AG04449 (cell line): Measurements from ENCODE around the gene SETBP1.
"Not testable (repeated sequence)": the region's sequence is repeated elsewhere in the genome, so short reads cannot be mapped to it uniquely, and the experiment has no call there.

Experiments
- CTCF ChIA-PET: fragments of 350-600 bp; formaldehyde crosslinking; extraction: SDS; loops from one replicate; lab custom pipeline; 2021; ENCODE audit warnings: antibody characterized with exemption; lab: Yijun Ruan, JAX
- POLR2A ChIA-PET: fragments of 400-600, 350-600 bp; formaldehyde crosslinking; extraction: SDS; loops from one replicate; lab custom pipeline; 2020; ENCODE audit warnings: antibody characterized with exemption, inconsistent platforms; lab: Yijun Ruan, JAX
- DNase-seq: peaks from one replicate; pipeline ENCODE4 v3.0.0-alpha.2; 2010; ENCODE audit warnings: low read depth, low spot score
- H3K4me3 ChIP-seq: 2 replicates; pipeline ENCODE4 v1.5.1; 2011; ENCODE audit warnings: low read depth, mild to moderate bottlenecking, control low read depth, low read length
- TF ChIP-seq, protein P1 (sequence below): IDR thresholded peaks from one replicate; pipeline ENCODE4 v1.5.1; 2011; ENCODE audit warnings: mild to moderate bottlenecking, moderate library complexity, low read length, control low read depth, inconsistent platforms; ENCODE audit not compliant: insufficient read depth; ENCODE audit errors: missing control alignments

SETBP1 gene

DNA sequence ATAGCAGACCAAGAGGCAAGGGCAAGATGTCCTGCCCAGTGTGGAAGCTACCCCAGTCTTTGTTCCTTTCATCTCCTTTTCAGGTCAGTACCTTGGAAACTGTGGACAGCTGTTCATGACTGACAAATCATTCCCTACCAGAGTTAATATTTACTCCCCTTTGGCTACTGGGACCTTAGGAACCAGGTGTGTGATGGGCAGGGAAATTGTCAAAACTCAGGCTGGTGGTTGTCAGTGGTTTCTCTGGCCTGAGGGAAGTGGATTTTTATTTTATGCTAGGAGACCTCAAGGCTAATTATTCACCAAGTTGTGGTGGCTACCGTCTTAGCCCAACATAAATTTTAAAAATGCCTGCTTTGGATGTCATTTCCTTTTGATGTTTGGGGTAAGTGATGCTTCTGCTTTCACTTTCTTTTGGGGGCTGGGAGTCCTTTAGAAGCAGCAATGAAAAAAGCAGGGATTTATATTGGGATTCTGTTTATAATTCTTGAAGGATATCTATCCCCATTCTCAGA lies 119.3 kb downstream of the SETBP1 start:
- POLR2A ChIA-PET: no interaction called here
- DNase-seq: no peak
- no peak overlapping the region for H3K4me3 ChIP-seq
- CTCF ChIA-PET: no interaction called here
- TF ChIP-seq, protein P1, sequence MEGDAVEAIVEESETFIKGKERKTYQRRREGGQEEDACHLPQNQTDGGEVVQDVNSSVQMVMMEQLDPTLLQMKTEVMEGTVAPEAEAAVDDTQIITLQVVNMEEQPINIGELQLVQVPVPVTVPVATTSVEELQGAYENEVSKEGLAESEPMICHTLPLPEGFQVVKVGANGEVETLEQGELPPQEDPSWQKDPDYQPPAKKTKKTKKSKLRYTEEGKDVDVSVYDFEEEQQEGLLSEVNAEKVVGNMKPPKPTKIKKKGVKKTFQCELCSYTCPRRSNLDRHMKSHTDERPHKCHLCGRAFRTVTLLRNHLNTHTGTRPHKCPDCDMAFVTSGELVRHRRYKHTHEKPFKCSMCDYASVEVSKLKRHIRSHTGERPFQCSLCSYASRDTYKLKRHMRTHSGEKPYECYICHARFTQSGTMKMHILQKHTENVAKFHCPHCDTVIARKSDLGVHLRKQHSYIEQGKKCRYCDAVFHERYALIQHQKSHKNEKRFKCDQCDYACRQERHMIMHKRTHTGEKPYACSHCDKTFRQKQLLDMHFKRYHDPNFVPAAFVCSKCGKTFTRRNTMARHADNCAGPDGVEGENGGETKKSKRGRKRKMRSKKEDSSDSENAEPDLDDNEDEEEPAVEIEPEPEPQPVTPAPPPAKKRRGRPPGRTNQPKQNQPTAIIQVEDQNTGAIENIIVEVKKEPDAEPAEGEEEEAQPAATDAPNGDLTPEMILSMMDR: no peak

DNA sequence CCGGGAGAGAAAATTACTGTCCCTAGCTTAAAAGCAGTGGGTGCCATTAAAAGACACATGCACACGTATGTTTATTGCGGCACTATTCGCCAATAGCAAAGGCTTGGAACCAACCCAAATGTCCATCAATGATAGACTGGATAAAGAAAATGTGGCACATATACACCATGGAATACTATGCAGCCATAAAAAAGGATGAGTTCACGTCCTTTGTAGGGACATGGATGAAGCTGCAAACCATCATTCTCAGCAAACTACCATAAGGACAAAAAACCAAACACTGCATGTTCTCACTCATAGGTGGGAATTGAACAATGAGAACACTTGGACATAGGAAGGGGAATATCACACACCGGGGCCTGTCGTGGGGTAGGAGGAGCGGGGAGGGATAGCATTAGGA lies 120.1 kb downstream of the SETBP1 start:
- DNase-seq, H3K4me3 ChIP-seq, CTCF ChIA-PET, POLR2A ChIA-PET: not testable (repeated sequence)

DNA sequence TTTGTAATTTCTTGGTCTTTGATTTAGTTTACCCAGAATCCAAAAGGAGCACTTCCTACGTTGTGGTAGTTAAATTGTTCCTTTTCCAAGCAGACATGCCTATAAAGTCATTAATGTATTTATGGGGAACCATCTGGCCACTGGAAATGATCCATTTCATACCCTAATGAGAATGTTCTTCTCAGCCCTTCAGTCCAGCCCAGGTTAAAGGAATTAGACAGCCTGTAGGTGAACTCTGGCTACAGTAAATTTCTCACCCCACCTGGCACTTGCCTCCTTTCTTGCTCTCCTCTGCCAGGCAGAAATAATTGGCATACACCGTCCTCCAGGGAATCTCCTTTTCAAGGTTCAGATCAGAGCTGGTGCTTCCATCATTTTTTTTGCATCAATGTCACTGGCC lies 121.1 kb downstream of the SETBP1 start:
- POLR2A ChIA-PET: no interaction called here
- CTCF ChIA-PET: no interaction called here

DNA sequence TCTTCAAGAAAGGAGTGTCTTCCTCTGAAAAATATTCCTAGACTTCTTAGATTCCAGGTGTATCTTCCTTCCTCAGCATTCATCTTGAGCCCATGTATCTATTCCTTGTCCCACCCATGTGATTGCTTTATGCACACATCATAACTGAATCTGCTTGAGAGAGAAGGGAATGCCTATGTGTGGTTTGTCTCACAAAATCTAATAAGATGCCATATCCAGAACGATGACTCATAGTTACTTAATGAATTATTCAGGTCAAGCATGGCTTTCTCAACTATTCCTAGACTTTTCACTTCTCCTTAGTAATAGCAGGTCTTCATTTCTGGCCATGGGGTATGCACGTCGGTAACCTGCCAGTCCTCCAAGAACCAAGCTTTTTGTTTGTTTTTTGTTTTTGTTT lies 121.8 kb downstream of the SETBP1 start:
- H3K4me3 ChIP-seq: no peak overlapping the region
- ChIA-PET POLR2A (no interaction called here), CTCF (no interaction called here)
- TF ChIP-seq, protein P1: no peak
- no peak for DNase-seq

More for the DNA sequence above, 121.1 kb downstream of the SETBP1 start:
- no peak for DNase-seq
- H3K4me3 ChIP-seq: no peak overlapping the region
- TF ChIP-seq, protein P1: no peak

DNA sequence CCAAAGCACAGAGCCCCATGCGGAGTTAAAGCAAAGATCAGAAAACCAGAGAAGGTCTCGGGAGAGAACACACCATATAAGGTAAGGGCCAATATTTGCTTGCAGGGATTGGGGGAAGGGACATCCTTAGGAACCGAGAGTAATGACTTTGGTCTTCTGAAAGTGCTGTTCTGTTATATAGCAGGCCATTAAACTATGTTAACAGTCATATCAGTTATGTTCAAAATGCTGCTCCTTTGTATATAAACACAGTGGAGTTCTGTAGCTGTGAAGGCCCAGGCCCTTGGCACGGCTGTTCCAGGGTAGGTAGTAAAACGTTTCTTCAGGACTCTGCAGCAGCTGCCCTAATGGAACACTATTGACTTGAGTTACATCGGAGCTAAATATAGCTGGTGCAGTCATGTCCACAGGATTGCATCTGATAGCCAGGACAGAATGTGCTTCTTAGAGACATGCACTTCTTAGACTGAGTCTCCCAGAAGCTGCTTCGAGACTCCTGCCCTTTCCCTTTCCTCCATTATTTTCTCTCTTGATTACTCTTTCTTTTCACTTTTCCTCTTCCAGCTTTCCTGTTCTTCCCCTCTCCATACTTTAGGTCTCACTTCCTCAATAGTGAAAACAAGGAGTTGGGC lies 122.4 kb downstream of the SETBP1 start:
- TF ChIP-seq, protein P1: no peak
- ChIA-PET CTCF (no interaction called here), POLR2A (no interaction called here)
- DNase-seq: no peak
- no peak overlapping the region for H3K4me3 ChIP-seq

DNA sequence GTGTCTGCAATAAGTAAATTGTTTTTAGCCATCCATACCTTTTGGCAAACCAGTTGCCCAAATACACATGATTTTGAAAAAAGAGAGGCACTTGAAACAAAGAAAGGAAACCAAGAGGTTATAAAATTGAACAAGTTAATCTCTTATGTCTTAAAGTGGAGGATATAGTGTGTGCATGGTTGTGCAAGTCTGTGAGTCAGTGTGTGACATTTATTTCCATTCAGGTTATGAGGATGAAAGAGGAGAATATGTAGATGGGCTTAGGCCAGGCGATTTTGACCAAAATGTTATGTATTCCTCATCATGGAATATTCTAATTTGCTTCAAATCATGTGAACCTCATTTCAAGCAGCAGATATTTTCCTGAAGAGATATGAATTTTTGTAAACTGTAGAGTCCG lies 123.3 kb downstream of the SETBP1 start:
- CTCF ChIA-PET: interaction anchor here (1.1 kb wide), 1 partner anchor 10 kb away, joined by 4 read pairs; no protein-coding TSS in a partner anchor
- POLR2A ChIA-PET: no interaction called here

More for the DNA sequence above, 123.3 kb downstream of the SETBP1 start:
- TF ChIP-seq, protein P1: no peak
- no peak overlapping the region for H3K4me3 ChIP-seq
- no peak for DNase-seq
